Prostate gland (tissue), 2 donors: ENCODE data around the gene SPAG6. TPM values are rescaled to one million over a fixed set of nuclear protein-coding genes. Genes with fewer than 3 reads are reported as not detected.
A peak's percentile ranks its signal among the peaks of the same experiment; 100 is the strongest.

ENCODE experiments used
- DNase-seq: peaks from one replicate; pipeline ENCODE4 v3.0.0-alpha.2; 2019; ENCODE audit warnings: low spot score
- H3K27ac ChIP-seq, 2 donors: fragments of 200-600 bp; sonication (generic); 2 replicates each; pipeline ENCODE4 v1.5.1; 2017 to 2019
- H3K27me3 ChIP-seq: fragments of 200-600 bp; sonication (generic); replicated peaks from 2 replicates; pipeline ENCODE4 v1.5.1; 2019; ENCODE audit not compliant: insufficient read depth
- H3K36me3 ChIP-seq, 2 donors: fragments of 200-600 bp; sonication (generic); 1 replicate in 1 of 2; 2 replicates in 1 of 2; pipeline versions ENCODE4 v1.5.1 to v1.8.1; 2017 to 2019
- H3K4me1 ChIP-seq: fragments of 200-600 bp; sonication (generic); replicated peaks from 2 replicates; pipeline ENCODE4 v1.5.1; 2019
- H3K4me3 ChIP-seq, 2 donors: fragments of 200-600 bp; sonication (generic); 2 replicates each; pipeline ENCODE4 v1.5.1; 2017 to 2019
- H3K9me3 ChIP-seq: fragments of 200-600 bp; sonication (generic); 2 replicates; pipeline ENCODE4 v1.5.1; 2017
- POLR2A ChIP-seq: fragments of 450-650 bp; IDR thresholded peaks from one replicate; pipeline ENCODE4 v1.6.1; 2016; ENCODE audit warnings: antibody characterized with exemption, mild to moderate bottlenecking
- POLR2AphosphoS5 ChIP-seq: sonication (generic); formaldehyde crosslinking; IDR thresholded peaks from one replicate; pipeline ENCODE4 v1.6.1; 2017; ENCODE audit warnings: antibody characterized with exemption
- WGBS: methylation state at CpG from one replicate; pipeline ENCODE4 v1.1.5; 2018; 5-methylcytosine and 5-hydroxymethylcytosine counted together
- intact Hi-C: fragments of 100-400 bp; cut with DNase I; formaldehyde crosslinking; loops from one replicate; pipeline ENCODE4 v1.14.2; 2022
- total RNA-seq, 2 donors: library from RNA; depleted of rRNA; stranded (reverse); fragments of >200 nt; gene quantifications; one replicate each; pipeline ENCODE4 v1.1.0, GENCODE V29; 2016
- TF ChIP-seq, protein P1 (sequence below), 4 experiments: fragments of 200-600 bp in 2 of 4; fragments of 450-650 bp in 2 of 4; sonication (generic) in 2 of 4; IDR thresholded peaks; 1 replicate in 3 of 4; 2 replicates in 1 of 4; pipeline ENCODE4 v1.5.1; 2016 to 2019; ENCODE audit warnings: antibody characterized with exemption in 4 of 4, mild to moderate bottlenecking in 2 of 4, moderate library complexity in 2 of 4

The SPAG6 gene
- total RNA-seq, 2 donors from 2014 or later, result 5.8 to 20.3 TPM

- intact Hi-C loops, result loop anchor here (10.0 kb wide), 2 partner anchors 94 to 374 kb away; partner anchors contain the start of gene PIP4K2A
- H3K9me3 ChIP-seq, result no peaks in the 10 kb centered on the region
- peak overlapping the region; percentile 76 to 84 for H3K4me3 ChIP-seq
- peaks cover 9% of the 10 kb centered on the region for H3K4me1 ChIP-seq
- peak overlapping the region; percentile 92 to 96 for H3K27ac ChIP-seq
- TF ChIP-seq POLR2A, result peak; percentile 13
- TF ChIP-seq, protein P1, sequence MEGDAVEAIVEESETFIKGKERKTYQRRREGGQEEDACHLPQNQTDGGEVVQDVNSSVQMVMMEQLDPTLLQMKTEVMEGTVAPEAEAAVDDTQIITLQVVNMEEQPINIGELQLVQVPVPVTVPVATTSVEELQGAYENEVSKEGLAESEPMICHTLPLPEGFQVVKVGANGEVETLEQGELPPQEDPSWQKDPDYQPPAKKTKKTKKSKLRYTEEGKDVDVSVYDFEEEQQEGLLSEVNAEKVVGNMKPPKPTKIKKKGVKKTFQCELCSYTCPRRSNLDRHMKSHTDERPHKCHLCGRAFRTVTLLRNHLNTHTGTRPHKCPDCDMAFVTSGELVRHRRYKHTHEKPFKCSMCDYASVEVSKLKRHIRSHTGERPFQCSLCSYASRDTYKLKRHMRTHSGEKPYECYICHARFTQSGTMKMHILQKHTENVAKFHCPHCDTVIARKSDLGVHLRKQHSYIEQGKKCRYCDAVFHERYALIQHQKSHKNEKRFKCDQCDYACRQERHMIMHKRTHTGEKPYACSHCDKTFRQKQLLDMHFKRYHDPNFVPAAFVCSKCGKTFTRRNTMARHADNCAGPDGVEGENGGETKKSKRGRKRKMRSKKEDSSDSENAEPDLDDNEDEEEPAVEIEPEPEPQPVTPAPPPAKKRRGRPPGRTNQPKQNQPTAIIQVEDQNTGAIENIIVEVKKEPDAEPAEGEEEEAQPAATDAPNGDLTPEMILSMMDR (IDR thresholded peaks at IDR 0.05), result no peak
- peak; percentile 93 for TF ChIP-seq POLR2AphosphoS5
- no peaks in the 10 kb centered on the region for H3K36me3 ChIP-seq
- WGBS, result 1% methylated on average over 28 of the region's 98 CpGs
- peak; percentile 53 for DNase-seq
- peaks cover 27% of the 10 kb centered on the region for H3K27me3 ChIP-seq
Observed at GRCh38 chr10:22340329-22341189, 4.7 kb upstream of the SPAG6 start.

DNA sequence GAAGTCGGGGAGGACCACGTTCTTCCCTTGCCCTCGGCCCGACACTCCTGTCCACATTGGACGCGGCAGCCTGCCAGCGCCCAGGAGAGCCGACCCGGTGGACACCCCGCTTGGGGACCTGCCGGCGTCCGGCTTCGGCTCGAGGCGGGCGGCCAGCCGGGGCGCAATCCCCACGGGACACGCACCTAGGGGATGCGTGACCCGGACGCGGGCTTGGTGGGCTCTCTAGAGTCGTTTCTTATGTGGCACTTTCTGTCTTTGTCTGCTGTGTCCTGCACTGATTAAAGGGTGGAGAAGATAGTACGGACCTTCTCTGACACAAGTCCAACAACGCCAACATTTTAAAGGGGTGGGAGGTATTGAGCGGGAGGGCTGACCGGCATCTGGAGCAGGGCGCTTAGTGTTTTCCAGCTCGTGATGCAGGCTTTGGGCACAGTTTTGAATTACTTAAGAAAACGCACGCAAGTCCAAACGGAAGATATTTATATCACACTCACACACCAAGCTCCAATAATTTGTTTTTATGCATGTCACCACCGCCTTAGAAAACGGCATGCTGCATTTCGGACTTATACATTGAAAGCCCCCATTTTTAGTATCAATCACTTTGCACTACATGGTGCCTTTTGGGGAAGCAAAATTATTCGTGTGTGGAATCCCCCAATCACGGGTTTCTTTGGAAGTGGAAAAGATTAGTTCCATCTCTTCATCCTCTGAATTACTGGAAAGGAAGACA, 3.9 kb upstream of the SPAG6 start:
- H3K27ac ChIP-seq, result peak overlapping the region; percentile 92 to 96
- DNase-seq, result no peak

GRCh38 chr10:22341926-22342196, 3.4 kb upstream of the SPAG6 start:
- intact Hi-C loops, result loop anchor here (10.0 kb wide), 2 partner anchors 93 to 373 kb away; partner anchors contain the start of gene PIP4K2A
- H3K4me3 ChIP-seq, result no peak overlapping the region
- H3K9me3 ChIP-seq, result no peaks in the 10 kb centered on the region
- DNase-seq, result no peak
- peaks cover 23% of the 10 kb centered on the region for H3K27me3 ChIP-seq
- H3K4me1 ChIP-seq, result no peaks in the 10 kb centered on the region
- H3K36me3 ChIP-seq, result no peaks in the 10 kb centered on the region
- TF ChIP-seq, protein P1 (IDR thresholded peaks at IDR 0.05), result no peak
- TF ChIP-seq POLR2AphosphoS5 (no peak), POLR2A (no peak)
- 46% methylated on average over 3 of the region's 3 CpGs for WGBS
- no peak overlapping the region for H3K27ac ChIP-seq

More for the DNA sequence above, 3.9 kb upstream of the SPAG6 start:
- peaks cover 27% of the 10 kb centered on the region for H3K27me3 ChIP-seq
- 3% methylated on average over 40 of the region's 40 CpGs for WGBS
- H3K4me1 ChIP-seq, result peaks cover 2% of the 10 kb centered on the region
- H3K36me3 ChIP-seq, result no peaks in the 10 kb centered on the region
- intact Hi-C loops, result loop anchor here (10.0 kb wide), 2 partner anchors 93 to 373 kb away; partner anchors contain the start of gene PIP4K2A
- peak overlapping the region; percentile 76 to 84 for H3K4me3 ChIP-seq
- TF ChIP-seq POLR2A, result no peak
- TF ChIP-seq, protein P1 (IDR thresholded peaks at IDR 0.05), result no peak
- TF ChIP-seq POLR2AphosphoS5, result peak; percentile 4
- H3K9me3 ChIP-seq, result no peaks in the 10 kb centered on the region

- H3K27me3 ChIP-seq, result peaks cover 23% of the 10 kb centered on the region
- intact Hi-C loops, result loop anchor here (10.0 kb wide), 2 partner anchors 92 to 372 kb away; partner anchors contain the start of gene PIP4K2A
- 48% methylated on average over 3 of the region's 3 CpGs for WGBS
Observed at GRCh38 chr10:22342421-22342820, 2.9 kb upstream of the SPAG6 start.

More at GRCh38 chr10:22342421-22342820, 2.9 kb upstream of the SPAG6 start:
- TF ChIP-seq POLR2A, result no peak
- no peak for TF ChIP-seq POLR2AphosphoS5
- TF ChIP-seq, protein P1 (IDR thresholded peaks at IDR 0.05), result no peak
- no peak overlapping the region for H3K27ac ChIP-seq
- DNase-seq, result no peak
- no peak overlapping the region for H3K4me3 ChIP-seq
- H3K4me1 ChIP-seq, result no peaks in the 10 kb centered on the region
- no peaks in the 10 kb centered on the region for H3K9me3 ChIP-seq
- no peaks in the 10 kb centered on the region for H3K36me3 ChIP-seq
